IPS-20b (cell line): ENCODE data around the gene NAA35.
"Not testable (repeated sequence)": the region's sequence is repeated elsewhere in the genome, so short reads cannot be mapped to it uniquely, and the experiment has no call there.

Source experiments
- H3K27ac ChIP-seq: one replicate; pipeline ENCODE4 v1.5.1; 2013; ENCODE audit warnings: low read length
- H3K27me3 ChIP-seq: 2 replicates; pipeline ENCODE4 v1.6.1; 2013; ENCODE audit warnings: mild to moderate bottlenecking, low read length, inconsistent platforms; ENCODE audit not compliant: insufficient read depth
- H3K36me3 ChIP-seq: 2 replicates; pipeline ENCODE4 v1.6.1; 2013; ENCODE audit warnings: low read depth, mild to moderate bottlenecking, inconsistent platforms, low read length, moderate library complexity; ENCODE audit not compliant: insufficient read depth
- H3K4me1 ChIP-seq: 2 replicates; pipeline ENCODE4 v1.6.1; 2013; ENCODE audit warnings: mild to moderate bottlenecking, control low read depth, inconsistent platforms, low read length, moderate library complexity; ENCODE audit not compliant: insufficient read depth
- H3K4me3 ChIP-seq: 2 replicates; pipeline ENCODE4 v1.5.1; 2013; ENCODE audit warnings: mild to moderate bottlenecking, low read length, inconsistent platforms
- H3K9ac ChIP-seq: 2 replicates; pipeline ENCODE4 v1.6.1; 2013; ENCODE audit warnings: low read depth, mild to moderate bottlenecking, inconsistent platforms, low read length, moderate library complexity
- H3K9me3 ChIP-seq: 2 replicates; pipeline ENCODE4 v1.6.1; 2013; ENCODE audit warnings: mild to moderate bottlenecking, low read depth, low read length, inconsistent platforms; ENCODE audit not compliant: insufficient read depth

The NAA35 gene

DNA sequence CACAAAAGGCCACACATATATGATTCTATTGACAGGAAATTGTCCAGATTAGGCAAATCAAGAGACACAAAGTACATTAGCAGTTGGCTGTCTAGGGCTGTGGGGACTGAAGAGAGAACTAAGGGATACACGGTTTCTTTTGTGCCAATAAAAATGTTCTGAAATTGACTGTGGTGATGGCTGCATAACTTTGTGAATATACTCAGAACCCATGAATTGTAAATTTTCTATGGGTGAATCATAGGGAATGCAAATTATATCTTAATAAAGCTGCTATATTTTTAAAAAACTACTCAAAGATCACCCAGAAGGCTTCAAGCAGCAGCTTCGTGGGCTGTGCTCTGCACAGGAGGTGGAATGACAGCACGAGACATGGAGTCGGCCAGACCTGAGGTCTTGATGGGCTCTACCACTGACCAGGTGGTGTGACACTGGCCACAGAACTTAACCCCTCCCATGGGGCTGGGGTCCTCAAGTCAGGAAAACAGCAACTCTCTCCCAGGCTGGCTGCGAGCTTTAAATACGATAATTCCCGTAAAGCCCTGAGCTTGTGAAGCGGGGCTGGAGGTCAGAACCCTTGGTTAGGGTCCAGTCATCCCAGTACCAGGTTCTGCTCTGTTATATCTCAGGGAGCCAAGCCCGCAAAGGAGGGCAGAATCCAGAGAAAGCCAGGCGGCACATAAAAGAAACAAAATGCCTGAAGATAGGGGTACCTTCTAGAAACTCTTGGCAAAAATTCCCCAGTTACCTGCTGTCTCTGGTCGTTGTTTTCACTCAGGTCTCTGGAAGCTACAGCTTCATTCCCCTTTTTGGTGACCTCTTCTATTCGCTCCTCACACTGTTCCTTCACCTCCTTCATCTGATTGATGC lies 99.3 kb downstream of the NAA35 start:
- H3K9me3 ChIP-seq, result no peaks in the 10 kb centered on the region
- no peak overlapping the region for H3K4me3 ChIP-seq
- H3K36me3 ChIP-seq, result peaks cover 25% of the 10 kb centered on the region
- H3K27ac ChIP-seq, result no peak overlapping the region
- H3K9ac ChIP-seq, result no peak overlapping the region
- H3K27me3 ChIP-seq, result no peaks in the 10 kb centered on the region
- no peaks in the 10 kb centered on the region for H3K4me1 ChIP-seq

- no peak overlapping the region for H3K4me3 ChIP-seq
- no peak overlapping the region for H3K9ac ChIP-seq
- no peaks in the 10 kb centered on the region for H3K4me1 ChIP-seq
- peaks cover 23% of the 10 kb centered on the region for H3K36me3 ChIP-seq
- H3K9me3 ChIP-seq, result no peaks in the 10 kb centered on the region
- no peak overlapping the region for H3K27ac ChIP-seq
- no peaks in the 10 kb centered on the region for H3K27me3 ChIP-seq
These were observed 99.9 kb downstream of the NAA35 start for GRCh38 chr9:86040861-86041155.

DNA sequence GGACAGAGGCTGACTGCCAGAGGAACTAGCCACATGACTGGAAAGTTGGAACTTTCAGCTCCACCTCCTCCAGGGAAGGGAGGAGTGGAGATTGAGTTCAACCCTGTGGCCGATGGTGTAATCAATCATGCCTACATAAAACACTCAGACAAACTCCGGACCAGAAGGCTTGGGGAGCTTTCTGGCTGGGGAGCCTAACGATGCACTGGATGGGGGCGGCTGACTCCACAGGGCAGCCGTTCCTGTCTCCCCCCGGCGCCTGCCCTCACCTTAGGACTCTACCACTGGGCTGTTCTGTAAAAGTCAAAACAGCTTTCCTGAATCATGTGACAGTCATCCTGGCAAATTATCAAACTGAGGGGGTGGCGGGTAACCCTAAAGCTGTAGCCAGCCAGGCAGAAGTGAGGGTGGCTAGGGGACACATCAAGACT lies 100.4 kb downstream of the NAA35 start:
- Histone ChIP-seq H3K4me3 (no peak overlapping the region), H3K9ac (no peak overlapping the region), H3K36me3 (peaks cover 23% of the 10 kb centered on the region), H3K4me1 (no peaks in the 10 kb centered on the region), H3K27me3 (no peaks in the 10 kb centered on the region), H3K27ac (no peak overlapping the region), H3K9me3 (no peaks in the 10 kb centered on the region)

DNA sequence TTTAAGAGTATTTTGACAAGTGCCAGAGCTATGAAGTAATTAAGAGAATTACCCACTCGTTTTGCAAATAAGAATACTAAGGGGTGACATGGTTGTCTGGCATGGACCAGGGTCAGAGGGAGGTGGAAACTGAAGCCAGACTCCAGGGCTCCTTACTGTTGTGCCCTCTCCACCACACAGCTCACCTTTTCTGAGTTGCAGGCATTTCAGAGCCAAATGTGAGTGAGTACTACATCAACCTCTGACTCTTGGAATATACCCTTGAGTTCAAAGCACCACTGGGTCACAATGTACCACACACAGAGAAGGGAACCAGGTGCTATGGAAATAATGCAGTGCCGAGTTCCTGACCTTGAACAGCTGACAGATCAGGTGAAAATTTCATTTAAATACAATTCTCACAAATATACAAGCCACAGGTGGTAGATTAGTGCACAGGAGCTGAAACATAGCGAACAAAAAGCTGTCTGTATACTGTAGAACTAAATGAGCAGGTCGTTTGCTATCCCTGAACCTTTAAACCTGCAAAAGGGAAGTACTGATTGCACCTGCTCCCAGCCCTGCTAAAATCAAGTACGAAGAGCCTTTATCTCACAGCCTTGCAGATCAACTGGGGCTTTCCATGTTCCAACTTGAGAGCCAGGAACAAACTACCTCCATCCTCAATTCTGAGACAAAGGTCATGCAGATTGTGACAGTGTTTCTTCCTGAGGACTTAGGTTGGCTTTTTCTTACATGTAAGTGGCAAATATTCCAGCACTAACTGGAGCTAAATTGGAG lies 101.4 kb downstream of the NAA35 start:
- no peak overlapping the region for H3K9ac ChIP-seq
- no peaks in the 10 kb centered on the region for H3K9me3 ChIP-seq
- H3K36me3 ChIP-seq, result peaks cover 23% of the 10 kb centered on the region
- no peaks in the 10 kb centered on the region for H3K27me3 ChIP-seq
- no peak overlapping the region for H3K4me3 ChIP-seq
- H3K27ac ChIP-seq, result no peak overlapping the region
- no peaks in the 10 kb centered on the region for H3K4me1 ChIP-seq

- peaks cover 23% of the 10 kb centered on the region for H3K36me3 ChIP-seq
- no peak overlapping the region for H3K4me3 ChIP-seq
- no peak overlapping the region for H3K27ac ChIP-seq
- H3K4me1 ChIP-seq, result no peaks in the 10 kb centered on the region
- no peaks in the 10 kb centered on the region for H3K27me3 ChIP-seq
- H3K9me3 ChIP-seq, result no peaks in the 10 kb centered on the region
- H3K9ac ChIP-seq, result no peak overlapping the region
These were observed 102.6 kb downstream of the NAA35 start for GRCh38 chr9:86043586-86043985.

DNA sequence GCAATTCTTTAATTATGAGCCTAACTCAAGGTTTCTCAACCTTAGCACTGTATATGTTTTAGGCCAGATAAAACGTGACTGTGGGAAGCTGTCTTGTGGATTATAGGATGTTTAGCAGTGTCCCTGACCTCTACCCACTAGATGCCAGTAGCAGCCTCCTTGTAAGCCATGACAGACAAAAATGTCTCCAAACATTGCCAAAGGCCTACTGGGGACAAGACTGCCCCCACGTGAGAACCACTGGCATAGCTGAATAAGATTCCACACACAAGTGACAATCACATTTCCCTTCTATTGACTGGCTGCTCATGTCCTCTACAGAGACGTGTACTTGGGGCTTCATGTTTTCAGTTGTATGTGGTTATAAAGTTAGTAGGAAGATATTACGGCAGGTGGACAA lies 103.1 kb downstream of the NAA35 start:
- no peak overlapping the region for H3K27ac ChIP-seq
- no peak overlapping the region for H3K4me3 ChIP-seq
- no peaks in the 10 kb centered on the region for H3K9me3 ChIP-seq
- peaks cover 23% of the 10 kb centered on the region for H3K36me3 ChIP-seq
- H3K9ac ChIP-seq, result no peak overlapping the region
- H3K27me3 ChIP-seq, result no peaks in the 10 kb centered on the region
- no peaks in the 10 kb centered on the region for H3K4me1 ChIP-seq

DNA sequence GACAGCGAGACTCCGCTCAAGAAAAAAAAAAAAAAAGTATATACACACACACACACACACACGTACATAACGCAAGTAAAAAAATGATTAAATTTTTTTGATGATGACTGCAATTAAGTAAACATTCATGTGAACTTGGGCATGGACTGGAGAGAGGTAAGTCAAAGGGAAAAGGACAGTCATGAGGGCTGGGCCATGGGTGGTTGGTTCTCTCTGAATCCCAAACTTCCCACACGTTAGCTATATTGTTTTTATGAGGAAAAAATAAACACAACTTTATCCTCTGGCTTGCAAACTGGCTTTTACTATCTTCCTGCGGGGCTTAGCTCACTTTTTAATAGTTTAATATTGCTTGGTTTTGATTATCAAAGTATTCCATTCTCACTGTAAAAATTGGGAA lies 104.7 kb downstream of the NAA35 start:
- Histone ChIP-seq H3K36me3 (peaks cover 7% of the 10 kb centered on the region; the same call in 1 of the 2 replicates), H3K9me3 (no peaks in the 10 kb centered on the region), H3K27ac (no peak overlapping the region), H3K27me3 (no peaks in the 10 kb centered on the region), H3K4me1 (no peaks in the 10 kb centered on the region), H3K4me3 (no peak overlapping the region), H3K9ac (no peak overlapping the region)

DNA sequence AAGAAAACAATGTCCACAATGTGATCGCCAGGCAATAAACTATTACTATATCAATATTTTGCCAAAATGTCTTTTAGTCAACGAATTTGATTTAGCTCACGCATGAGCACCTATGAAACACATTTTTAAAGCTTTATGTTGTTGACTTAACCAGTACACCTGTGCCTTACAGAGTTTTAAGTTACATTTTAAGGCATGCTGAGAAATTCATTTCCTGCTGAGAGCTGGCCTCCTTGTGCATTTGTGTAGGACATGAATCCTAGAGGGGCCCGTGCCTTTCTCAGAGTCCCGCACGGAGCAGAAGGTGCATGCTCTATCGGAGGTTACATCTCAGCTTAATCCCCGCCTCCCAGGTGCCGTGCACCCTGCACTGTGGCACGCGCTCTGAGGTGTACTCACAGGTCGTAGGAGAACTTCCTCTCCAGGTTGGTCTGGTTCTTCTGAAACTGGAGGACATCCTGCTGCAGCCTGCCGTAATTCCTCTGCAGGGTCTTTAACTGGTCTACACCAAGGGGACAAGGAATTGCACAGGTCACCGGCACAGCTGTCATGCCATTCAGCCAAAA lies 105.2 kb downstream of the NAA35 start:
- no peak overlapping the region for H3K4me3 ChIP-seq
- no peak overlapping the region for H3K9ac ChIP-seq
- H3K36me3 ChIP-seq, result peaks cover 6% of the 10 kb centered on the region; the same call in 1 of the 2 replicates
- no peaks in the 10 kb centered on the region for H3K4me1 ChIP-seq
- no peak overlapping the region for H3K27ac ChIP-seq
- no peaks in the 10 kb centered on the region for H3K9me3 ChIP-seq
- no peaks in the 10 kb centered on the region for H3K27me3 ChIP-seq

- Histone ChIP-seq H3K27ac (no peak overlapping the region), H3K4me3 (no peak overlapping the region), H3K36me3 (peaks cover 6% of the 10 kb centered on the region; the same call in 1 of the 2 replicates), H3K4me1 (no peaks in the 10 kb centered on the region), H3K9ac (no peak overlapping the region), H3K27me3 (no peaks in the 10 kb centered on the region), H3K9me3 (no peaks in the 10 kb centered on the region)
These were observed 106.0 kb downstream of the NAA35 start for GRCh38 chr9:86046930-86047341.

- no peaks in the 10 kb centered on the region for H3K9me3 ChIP-seq
- H3K27me3 ChIP-seq, result no peaks in the 10 kb centered on the region
- peaks cover 6% of the 10 kb centered on the region; the same call in 1 of the 2 replicates for H3K36me3 ChIP-seq
- H3K4me1 ChIP-seq, result no peaks in the 10 kb centered on the region
- H3K27ac ChIP-seq, result no peak overlapping the region
- no peak overlapping the region for H3K9ac ChIP-seq
- no peak overlapping the region for H3K4me3 ChIP-seq
These were observed 106.4 kb downstream of the NAA35 start for GRCh38 chr9:86047361-86047760.

DNA sequence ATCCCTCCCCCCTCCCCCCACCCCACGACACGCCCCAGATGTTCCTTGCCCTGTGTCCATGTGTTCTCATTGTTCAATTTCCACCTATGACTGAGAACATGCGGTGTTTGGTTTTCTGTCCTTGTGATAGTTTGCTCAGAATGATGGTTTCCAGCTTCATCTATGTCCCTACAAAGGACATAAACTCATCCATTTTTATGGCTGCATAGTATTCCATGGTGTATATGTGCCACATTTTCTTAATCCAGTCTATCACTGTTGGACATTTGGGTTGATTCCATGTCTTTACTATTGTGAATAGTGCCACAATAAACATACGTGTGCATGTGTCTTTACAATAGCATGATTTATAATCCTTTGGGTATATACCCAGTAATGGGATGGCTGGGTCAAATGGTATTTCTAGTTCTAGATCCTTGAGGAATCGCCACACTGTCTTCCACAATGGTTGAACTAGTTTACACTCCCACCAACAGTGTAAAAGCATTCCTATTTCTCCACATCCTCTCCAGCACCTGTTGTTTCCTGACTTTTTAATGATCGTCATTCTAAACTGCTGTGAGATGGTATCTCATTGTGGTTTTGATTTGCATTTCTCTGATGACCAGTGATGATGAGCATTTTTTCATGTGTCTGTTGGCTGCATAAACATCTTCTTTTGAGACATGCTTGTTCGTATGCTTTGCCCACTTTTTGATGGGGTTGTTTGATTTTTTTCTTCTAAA lies 107.2 kb downstream of the NAA35 start:
- not testable (repeated sequence) for H3K27me3 ChIP-seq, H3K36me3 ChIP-seq, H3K9me3 ChIP-seq, H3K4me1 ChIP-seq, H3K9ac ChIP-seq, H3K4me3 ChIP-seq, H3K27ac ChIP-seq
